K562 (cell line): Measurements from ENCODE around the gene SUSD5. TPM values are rescaled to one million over a fixed set of nuclear protein-coding genes. Genes with fewer than 3 reads are reported as not detected.

Source experiments
- ARID3B ChIP-seq: fragments of 250-450 bp; sonication (Bioruptor Pico); IDR thresholded peaks from 2 replicates; pipeline ENCODE4 v1.4.0; 2020; ENCODE audit warnings: borderline replicate concordance
- ATF1 ChIP-seq, 2 experiments: fragments of 450-650 bp in 1 of 2; IDR thresholded peaks; 2 replicates each; pipeline ENCODE4 v1.6.1; 2016; ENCODE audit warnings: missing compliant biosample characterization in 1 of 2, missing genetic modification characterization in 1 of 2
- CBX5 ChIP-seq: IDR thresholded peaks from 2 replicates; pipeline ENCODE4 v1.6.1; 2014; ENCODE audit warnings: low read depth, borderline replicate concordance
- HLTF ChIP-seq: fragments of 450-650 bp; IDR thresholded peaks from 2 replicates; pipeline ENCODE4 v1.6.1; 2016
- HMG20A ChIP-seq: fragments of 450-650 bp; formaldehyde crosslinking; conservative IDR thresholded peaks from 2 replicates; pipeline ENCODE4 v1.4.0; 2020; ENCODE audit warnings: mild to moderate bottlenecking, mixed read lengths
- HMGXB4 ChIP-seq: sonication (generic); formaldehyde crosslinking; IDR thresholded peaks from 2 replicates; pipeline ENCODE4 v1.8.1; 2023; ENCODE audit warnings: mild to moderate bottlenecking, missing genetic modification reagents
- NEUROD1 ChIP-seq: fragments of 150-350 bp; IDR thresholded peaks from 2 replicates; pipeline ENCODE4 v1.6.1; 2014; ENCODE audit warnings: borderline replicate concordance, low read length, low read depth; ENCODE audit not compliant: partially characterized antibody
- NRF1 ChIP-seq, 2 experiments: fragments of 450-650 bp; IDR thresholded peaks in 1 of 2; conservative IDR thresholded peaks in 1 of 2; 2 replicates each; pipeline ENCODE4 v1.6.1; 2014; ENCODE audit warnings: mild to moderate bottlenecking in 2 of 2
- RFX5 ChIP-seq: IDR thresholded peaks from 2 replicates; pipeline ENCODE4 v1.6.1; 2011; ENCODE audit warnings: low read depth, mild to moderate bottlenecking, improper control_type of control experiment, low read length
- SRSF1 ChIP-seq: fragments of 200-400 bp; formaldehyde crosslinking; IDR thresholded peaks from 2 replicates; pipeline ENCODE4 v1.6.1; 2017; ENCODE audit warnings: mild to moderate bottlenecking, low read depth, low read length, moderate library complexity
- TCF15 ChIP-seq: fragments of 250-450 bp; sonication (Bioruptor Pico); IDR thresholded peaks from 2 replicates; pipeline ENCODE4 v1.8.0; 2022; ENCODE audit warnings: moderate library complexity, mild to moderate bottlenecking, inconsistent platforms
- TEAD4 ChIP-seq, 2 experiments: sonication (generic) in 1 of 2; formaldehyde crosslinking in 1 of 2; IDR thresholded peaks; 2 replicates each; pipeline versions ENCODE4 v1.6.1 to v1.8.0; 2012 to 2022; ENCODE audit warnings: borderline replicate concordance in 1 of 2, inconsistent platforms in 1 of 2, low read length in 1 of 2, mild to moderate bottlenecking in 1 of 2, missing genetic modification reagents in 1 of 2
- ZBTB49 ChIP-seq: sonication (generic); formaldehyde crosslinking; IDR thresholded peaks from 2 replicates; pipeline ENCODE4 v1.8.0; 2022; ENCODE audit warnings: missing genetic modification reagents, mild to moderate bottlenecking, borderline replicate concordance
- ZC3H4 ChIP-seq: sonication (generic); formaldehyde crosslinking; IDR thresholded peaks from 2 replicates; pipeline ENCODE4 v1.9.0; 2021; ENCODE audit warnings: missing genetic modification reagents, borderline replicate concordance
- ZFP30 ChIP-seq: fragments of 250-450 bp; sonication (Bioruptor Pico); IDR thresholded peaks from 2 replicates; pipeline ENCODE4 v1.8.0; 2022; ENCODE audit warnings: moderate library complexity, mild to moderate bottlenecking, inconsistent platforms, borderline replicate concordance
- ZNF512 ChIP-seq: IDR thresholded peaks from 2 replicates; pipeline ENCODE4 v1.6.1; 2016; ENCODE audit warnings: missing genetic modification characterization, missing compliant biosample characterization
- ZNF77 ChIP-seq: fragments of 250-450 bp; sonication (Bioruptor Pico); IDR thresholded peaks from 2 replicates; pipeline ENCODE4 v1.5.0; 2020
- polyA plus RNA-seq, 8 experiments: library from polyadenylated mRNA; depleted of rRNA in 4 of 8; stranded (reverse) in 5 of 8; unstranded in 3 of 8; fragments of >200 nt; fragmentation: Nextera tagmentation in 2 of 8; fragmentation: Illumina TruSeq in 1 of 8; extraction: Ambion mirVana in 2 of 8; extraction: Trizol in 1 of 8; gene quantifications; 2 replicates each; pipeline versions ENCODE4 v1.2.1 to v1.2.3, GENCODE V29; 2011 to 2014; ENCODE audit warnings: inconsistent platforms in 1 of 8, missing spikeins in 1 of 8
- total RNA-seq, 7 experiments: library from RNA; depleted of rRNA in 6 of 7; stranded (reverse); fragments of >200 nt in 6 of 7; fragmentation: Illumina TruSeq in 2 of 7; extraction: Trizol in 2 of 7; gene quantifications; 2 replicates each; pipeline versions ENCODE4 v1.2.1 to v1.2.3, GENCODE V29; 2011 to 2021; ENCODE audit warnings: low replicate concordance in 1 of 7

SUSD5 gene
- total and polyA plus RNA-seq, 9 of the 15 experiments (the other 6 are each of a cell fraction or from before 2014, with no cell fraction given), result not detected

- 0 out of 2 replicates have a peak, but pooled peaks have one; percentile 37 for TF ChIP-seq ZBTB49 (CRISPR knock-in tag)
- peak; percentile 69; the same call in 1 of the 2 replicates for TF ChIP-seq HMGXB4 (CRISPR knock-in tag)
- no peak for TF ChIP-seq ATF1 (CRISPR knock-in tag; IDR thresholded peaks at IDR 0.05)
- peak; percentile 78 for TF ChIP-seq ATF1 (tag; IDR thresholded peaks at IDR 0.05)
- 0 out of 2 replicates have a peak, but pooled peaks have one; percentile 53 for TF ChIP-seq TCF15 (CRISPR knock-in tag)
- TF ChIP-seq HLTF, result no peak
- no peak for TF ChIP-seq ZNF77 (CRISPR knock-in tag)
- peak; percentile 71; the same call in 1 of the 2 replicates for TF ChIP-seq ARID3B
- peak; percentile 82 to 84 for TF ChIP-seq NRF1 (conservative IDR thresholded peaks at IDR 0.05 in 1 of 2, IDR thresholded peaks at IDR 0.05 in 1 of 2)
- TF ChIP-seq RFX5, result no peak
- TF ChIP-seq HMG20A, result no peak
- TF ChIP-seq ZNF512 (tag), result no peak
- no peak for TF ChIP-seq SRSF1
- TF ChIP-seq NEUROD1, result no peak
- no peak for TF ChIP-seq ZFP30 (CRISPR knock-in tag)
- TF ChIP-seq CBX5, result peak; percentile 9; the same call in 1 of the 2 replicates
- TF ChIP-seq TEAD4 (IDR thresholded peaks at IDR 0.05; ENCODE audit: low read length), result no peak
- no peak for TF ChIP-seq TEAD4 (CRISPR knock-in tag; IDR thresholded peaks at IDR 0.05; ENCODE audit: borderline replicate concordance)
- TF ChIP-seq ZC3H4 (CRISPR knock-in tag), result peak; percentile 63; the same call in 1 of the 2 replicates
Observed at GRCh38 chr3:33113772-33114621, 104.6 kb downstream of the SUSD5 start, which contains the start of gene CRTAP (continued).
